GM23248 (cell line): Measurements from ENCODE around the gene SPCS3.

Experiments used
- EZH2 ChIP-seq: fragments of 200-600 bp; sonication (generic); IDR thresholded peaks from 2 replicates; pipeline ENCODE4 v1.6.1; 2018; ENCODE audit warnings: antibody characterized with exemption, mild to moderate bottlenecking; ENCODE audit not compliant: insufficient read depth, poor library complexity, severe bottlenecking
- EZH2phosphoT487 ChIP-seq: fragments of 200-600 bp; sonication (generic); IDR thresholded peaks from 2 replicates; pipeline ENCODE4 v1.6.1; 2018; ENCODE audit warnings: antibody characterized with exemption, moderate library complexity, mild to moderate bottlenecking, low read depth; ENCODE audit not compliant: insufficient read depth

DNA sequence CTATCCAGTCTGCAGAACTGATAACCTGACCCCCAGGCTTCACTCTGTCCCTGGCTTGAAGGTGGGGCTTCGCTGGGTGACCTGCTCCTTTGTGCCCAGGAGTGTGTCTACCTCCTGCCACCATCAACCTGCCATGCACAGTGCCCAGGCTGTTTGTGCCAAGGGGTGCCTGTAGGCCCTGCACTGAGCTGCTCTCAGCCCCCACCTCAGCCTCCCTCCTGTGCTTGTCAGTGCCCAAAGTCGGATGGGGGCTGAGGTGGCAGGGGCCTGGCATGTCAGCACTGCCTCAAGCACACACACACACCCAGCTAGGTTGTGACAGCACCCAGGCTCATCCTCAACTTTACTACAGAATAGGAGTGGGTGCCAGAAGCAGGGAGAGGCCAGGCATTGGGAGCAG, 23.5 kb downstream of the SPCS3 start:
- TF ChIP-seq EZH2phosphoT487 (no peak), EZH2 (no peak)
